GM06990 (cell line): ENCODE results near the gene LRRC7.

Source experiments
- DNase-seq: peaks from one replicate; pipeline ENCODE4 v3.0.0-alpha.2; 2011; ENCODE audit not compliant: insufficient read length; ENCODE audit errors: extremely low read depth
- H3K27me3 ChIP-seq: replicated peaks from 2 replicates; pipeline ENCODE4 v1.6.0; 2011; ENCODE audit warnings: low read length; ENCODE audit not compliant: control insufficient read depth, insufficient read depth
- H3K36me3 ChIP-seq: 2 replicates; pipeline ENCODE4 v1.5.1; 2011; ENCODE audit warnings: low read length; ENCODE audit not compliant: control insufficient read depth, insufficient read depth
- H3K4me3 ChIP-seq: replicated peaks from 2 replicates; pipeline ENCODE4 v1.5.1; 2011; ENCODE audit warnings: low read depth, mild to moderate bottlenecking, control low read depth, low read length
- TF ChIP-seq, protein P1 (sequence below): IDR thresholded peaks from 2 replicates; pipeline ENCODE4 v1.5.1; 2011; ENCODE audit warnings: low read length, control low read depth, mild to moderate bottlenecking, inconsistent platforms; ENCODE audit not compliant: insufficient read depth, poor library complexity, severe bottlenecking

The LRRC7 gene

DNA sequence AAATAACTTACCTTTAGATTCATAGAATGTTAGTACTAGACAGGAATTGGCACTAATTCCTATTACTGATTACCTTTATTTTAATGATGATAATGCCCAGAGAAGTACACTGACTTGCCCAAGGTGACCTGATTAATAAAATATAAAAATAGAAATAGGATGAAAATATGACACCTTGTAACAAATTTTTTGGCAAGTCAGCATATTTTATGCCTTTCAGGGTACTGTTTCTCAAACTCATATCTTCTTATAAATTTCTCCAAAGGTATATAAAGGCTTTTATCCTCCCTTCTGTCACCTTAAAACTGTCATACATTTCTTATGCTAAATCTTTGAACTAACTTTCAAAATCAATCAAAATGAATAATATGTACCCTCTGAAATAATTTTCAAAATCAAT is 466.2 kb downstream of the LRRC7 start:
- TF ChIP-seq, protein P1, sequence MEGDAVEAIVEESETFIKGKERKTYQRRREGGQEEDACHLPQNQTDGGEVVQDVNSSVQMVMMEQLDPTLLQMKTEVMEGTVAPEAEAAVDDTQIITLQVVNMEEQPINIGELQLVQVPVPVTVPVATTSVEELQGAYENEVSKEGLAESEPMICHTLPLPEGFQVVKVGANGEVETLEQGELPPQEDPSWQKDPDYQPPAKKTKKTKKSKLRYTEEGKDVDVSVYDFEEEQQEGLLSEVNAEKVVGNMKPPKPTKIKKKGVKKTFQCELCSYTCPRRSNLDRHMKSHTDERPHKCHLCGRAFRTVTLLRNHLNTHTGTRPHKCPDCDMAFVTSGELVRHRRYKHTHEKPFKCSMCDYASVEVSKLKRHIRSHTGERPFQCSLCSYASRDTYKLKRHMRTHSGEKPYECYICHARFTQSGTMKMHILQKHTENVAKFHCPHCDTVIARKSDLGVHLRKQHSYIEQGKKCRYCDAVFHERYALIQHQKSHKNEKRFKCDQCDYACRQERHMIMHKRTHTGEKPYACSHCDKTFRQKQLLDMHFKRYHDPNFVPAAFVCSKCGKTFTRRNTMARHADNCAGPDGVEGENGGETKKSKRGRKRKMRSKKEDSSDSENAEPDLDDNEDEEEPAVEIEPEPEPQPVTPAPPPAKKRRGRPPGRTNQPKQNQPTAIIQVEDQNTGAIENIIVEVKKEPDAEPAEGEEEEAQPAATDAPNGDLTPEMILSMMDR: no peak
- Histone ChIP-seq H3K4me3 (no peak overlapping the region), H3K27me3 (no peaks in the 10 kb centered on the region), H3K36me3 (no peaks in the 10 kb centered on the region)
- no peak for DNase-seq

DNA sequence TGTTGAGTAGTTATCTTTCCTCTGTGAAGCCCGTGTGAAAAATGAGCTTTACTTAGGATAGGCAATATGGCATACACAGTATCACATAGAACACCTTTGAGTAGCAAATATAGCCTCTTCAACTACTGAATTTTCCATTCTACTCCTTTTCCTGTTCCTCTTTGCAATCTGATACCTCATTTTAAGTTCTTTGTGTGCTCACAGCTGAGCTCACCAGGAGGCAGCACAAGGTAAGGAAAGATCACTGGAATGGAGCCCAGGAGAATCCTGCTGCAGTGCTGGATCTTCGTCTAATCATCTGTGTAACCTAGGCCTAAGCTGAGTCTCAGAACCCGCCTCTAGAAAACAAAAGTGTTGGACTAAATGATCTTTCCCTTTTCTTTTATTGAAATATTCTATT is 466.7 kb downstream of the LRRC7 start:
- DNase-seq: no peak
- H3K27me3 ChIP-seq: no peaks in the 10 kb centered on the region

DNA sequence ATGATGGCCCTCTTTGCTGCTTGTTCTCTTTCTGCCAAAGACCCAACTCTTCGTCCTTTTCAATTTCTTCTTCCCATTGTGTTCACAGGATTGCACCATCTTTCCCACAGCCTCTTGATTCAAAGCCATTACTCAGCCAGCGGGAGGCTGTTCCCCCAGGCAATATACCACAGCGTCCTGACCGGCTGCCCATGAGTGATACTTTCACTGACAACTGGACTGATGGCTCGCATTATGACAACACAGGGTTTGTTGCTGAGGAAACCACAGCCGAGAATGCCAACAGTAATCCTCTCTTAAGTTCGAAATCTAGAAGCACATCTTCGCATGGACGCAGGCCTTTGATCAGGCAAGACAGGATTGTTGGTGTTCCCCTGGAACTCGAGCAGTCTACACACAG is 470.3 kb downstream of the LRRC7 start:
- DNase-seq: no peak
- no peak overlapping the region for H3K4me3 ChIP-seq
- TF ChIP-seq, protein P1: no peak

More for the DNA sequence above, 466.7 kb downstream of the LRRC7 start:
- TF ChIP-seq, protein P1: no peak
- no peak overlapping the region for H3K4me3 ChIP-seq
- no peaks in the 10 kb centered on the region for H3K36me3 ChIP-seq

DNA sequence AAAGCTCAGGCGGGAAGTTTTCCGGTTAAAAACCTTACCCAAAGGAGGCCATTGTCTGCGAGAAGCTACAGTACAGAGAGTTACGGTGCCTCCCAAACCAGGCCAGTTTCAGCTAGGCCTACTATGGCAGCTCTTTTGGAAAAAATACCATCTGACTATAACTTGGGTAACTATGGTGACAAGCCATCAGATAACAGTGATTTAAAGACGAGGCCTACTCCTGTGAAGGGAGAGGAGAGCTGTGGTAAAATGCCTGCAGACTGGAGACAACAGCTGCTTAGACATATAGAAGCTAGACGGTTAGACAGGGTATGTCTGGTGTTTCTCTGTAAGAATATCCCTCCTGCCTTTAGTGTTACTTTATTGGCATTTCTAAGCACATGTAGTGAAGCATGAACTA is 471.8 kb downstream of the LRRC7 start:
- Histone ChIP-seq H3K4me3 (no peak overlapping the region), H3K27me3 (no peaks in the 10 kb centered on the region), H3K36me3 (no peaks in the 10 kb centered on the region)
- no peak for DNase-seq
- TF ChIP-seq, protein P1: no peak

More for the DNA sequence above, 470.3 kb downstream of the LRRC7 start:
- no peaks in the 10 kb centered on the region for H3K27me3 ChIP-seq
- H3K36me3 ChIP-seq: no peaks in the 10 kb centered on the region

DNA sequence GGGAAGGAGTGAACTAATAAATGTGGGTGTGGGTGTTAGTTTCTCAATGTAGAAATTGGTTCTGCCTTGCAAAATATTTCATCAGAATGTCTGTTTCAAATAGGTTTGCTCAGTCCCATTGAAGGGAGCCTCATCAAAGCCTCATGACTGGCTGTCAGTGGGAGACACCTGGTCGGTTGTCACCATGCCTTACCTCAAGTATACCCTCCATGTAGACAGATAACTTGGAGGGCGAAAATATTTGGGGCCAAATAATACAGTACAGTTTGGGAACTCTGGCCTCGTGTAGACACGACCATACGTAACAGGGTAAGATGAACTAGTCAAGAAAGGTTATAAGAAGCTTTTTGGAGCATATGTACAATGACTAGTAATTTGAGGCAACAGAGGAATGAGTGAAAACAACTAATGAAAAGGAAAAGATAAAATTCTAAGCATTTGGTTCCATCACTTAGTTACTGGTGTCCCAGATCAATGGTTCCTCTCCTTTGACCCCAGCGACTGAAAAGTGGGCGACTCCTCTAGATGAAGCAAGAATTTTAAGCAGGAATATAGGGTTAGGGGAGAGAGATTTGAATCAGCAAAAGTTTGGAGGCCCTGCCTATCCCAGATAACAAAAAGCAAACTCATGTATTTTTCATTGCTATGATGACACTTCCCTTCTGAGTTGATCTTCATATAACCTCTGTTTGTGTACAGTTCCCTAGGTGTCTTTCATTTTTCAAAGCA is 473.8 kb downstream of the LRRC7 start:
- TF ChIP-seq, protein P1: no peak
- DNase-seq: no peak
- H3K4me3 ChIP-seq: no peak overlapping the region
- H3K27me3 ChIP-seq: no peaks in the 10 kb centered on the region
- H3K36me3 ChIP-seq: no peaks in the 10 kb centered on the region
